A549 (cell line): ENCODE measurements around the gene HSD3B7.

Source experiments
- CTCF ChIP-seq: fragments of >200 bp; sonication (Bioruptor Twin); formaldehyde crosslinking; IDR thresholded peaks from 3 replicates; pipeline ENCODE4 v1.5.1; 2016
- ESRRA ChIP-seq: fragments of 150-350 bp; IDR thresholded peaks from 2 replicates; pipeline ENCODE4 v1.6.1; 2014; ENCODE audit warnings: mild to moderate bottlenecking, low read length, borderline replicate concordance
- GATA3 ChIP-seq: IDR thresholded peaks from 2 replicates; pipeline ENCODE4 v1.6.1; 2012; ENCODE audit warnings: borderline replicate concordance
- KDM1A ChIP-seq: fragments of 200-600 bp; sonication (generic); IDR thresholded peaks from 2 replicates; pipeline ENCODE4 v1.6.1; 2016; ENCODE audit warnings: low read depth, mild to moderate bottlenecking
- POLR2A ChIP-seq: IDR thresholded peaks from 2 replicates; pipeline ENCODE4 v1.6.1; 2012; ENCODE audit warnings: mild to moderate bottlenecking, low read length
- POLR2AphosphoS2 ChIP-seq: conservative IDR thresholded peaks from 2 replicates; pipeline ENCODE4 v1.6.1; 2012; ENCODE audit warnings: low read length, improper control_type of control experiment, inconsistent platforms
- REST ChIP-seq: fragments of 200-600 bp; sonication (generic); IDR thresholded peaks from 2 replicates; pipeline ENCODE4 v1.6.1; 2016; ENCODE audit warnings: antibody characterized with exemption, mild to moderate bottlenecking, moderate library complexity
- ZFP36 ChIP-seq: fragments of 450-650 bp; IDR thresholded peaks from 2 replicates; pipeline ENCODE4 v1.6.1; 2014; ENCODE audit warnings: borderline replicate concordance; ENCODE audit not compliant: partially characterized antibody

- TF ChIP-seq ZFP36, result no peak
- no peak for TF ChIP-seq CTCF
- no peak for TF ChIP-seq KDM1A
- peak; percentile 58 for TF ChIP-seq POLR2A
- TF ChIP-seq ESRRA, result no peak
- no peak for TF ChIP-seq REST
- 0 out of 2 replicates have a peak, but pooled peaks have one; percentile 12 for TF ChIP-seq GATA3
- no peak for TF ChIP-seq POLR2AphosphoS2
These were observed 12.1 kb downstream of the HSD3B7 start for GRCh38 chr16:30996985-30997724.
